NCI-H446 treated with DMSO at 0.1 percent for 48 hours (cell line): ENCODE data around the gene BRD9.
"Not testable (repeated sequence)": the region's sequence is repeated elsewhere in the genome, so short reads cannot be mapped to it uniquely, and the experiment has no call there.

Experiments used
- DNase-seq: peaks from one replicate; lab custom pipeline; 2025; lab: John Stamatoyannopoulos, UW

BRD9 gene

GRCh38 chr5:843926-844325, 48.7 kb downstream of the BRD9 start:
- not testable (repeated sequence) for DNase-seq

- not testable (repeated sequence) for DNase-seq
Measured at GRCh38 chr5:843371-843770, 49.2 kb downstream of the BRD9 start.

- DNase-seq: not testable (repeated sequence)
Measured at GRCh38 chr5:842402-843221, 50.0 kb downstream of the BRD9 start.

DNA sequence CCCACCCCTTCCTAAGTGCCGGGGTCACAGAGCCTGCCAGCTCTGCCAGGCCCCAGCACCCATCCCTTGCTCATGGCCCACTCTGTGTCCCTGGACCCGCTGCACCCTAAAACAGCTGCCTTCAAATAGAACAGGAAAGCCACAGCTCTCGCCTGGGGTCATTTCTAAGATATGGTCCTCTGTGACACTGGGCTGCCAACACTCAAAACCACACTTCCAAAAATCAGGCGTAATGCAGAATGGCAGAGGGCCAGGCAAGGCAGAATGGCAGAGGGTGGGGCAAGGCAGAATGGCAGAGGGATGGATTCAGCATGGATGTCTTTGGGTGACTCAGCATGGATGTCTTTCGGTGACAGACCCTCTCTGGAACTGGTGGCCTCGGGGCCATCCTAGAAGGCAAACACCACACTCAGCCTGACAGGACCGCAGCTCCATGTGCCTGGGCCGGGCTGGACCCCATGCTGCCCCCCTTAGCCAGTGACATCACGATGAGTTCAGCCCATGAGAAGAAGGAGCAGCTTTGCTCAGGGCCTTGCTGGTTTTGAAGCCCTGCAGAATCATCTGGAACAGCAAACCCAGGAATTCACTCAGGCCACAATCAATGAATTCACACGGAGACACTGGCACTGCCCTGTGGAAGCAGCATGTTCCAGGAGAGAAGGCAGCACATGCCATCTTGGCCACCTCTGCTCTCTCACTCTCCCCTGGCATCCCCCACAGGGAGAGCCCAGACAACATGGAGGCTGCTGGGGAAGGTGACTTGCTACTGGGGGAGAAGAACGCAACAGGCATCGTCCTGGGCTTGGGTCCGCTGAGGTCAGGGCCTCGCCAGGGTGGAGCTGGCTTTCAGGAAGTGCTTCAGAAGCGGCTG, 50.8 kb downstream of the BRD9 start:
- DNase-seq: not testable (repeated sequence)

GRCh38 chr5:840974-841435, 51.6 kb downstream of the BRD9 start:
- not testable (repeated sequence) for DNase-seq

DNA sequence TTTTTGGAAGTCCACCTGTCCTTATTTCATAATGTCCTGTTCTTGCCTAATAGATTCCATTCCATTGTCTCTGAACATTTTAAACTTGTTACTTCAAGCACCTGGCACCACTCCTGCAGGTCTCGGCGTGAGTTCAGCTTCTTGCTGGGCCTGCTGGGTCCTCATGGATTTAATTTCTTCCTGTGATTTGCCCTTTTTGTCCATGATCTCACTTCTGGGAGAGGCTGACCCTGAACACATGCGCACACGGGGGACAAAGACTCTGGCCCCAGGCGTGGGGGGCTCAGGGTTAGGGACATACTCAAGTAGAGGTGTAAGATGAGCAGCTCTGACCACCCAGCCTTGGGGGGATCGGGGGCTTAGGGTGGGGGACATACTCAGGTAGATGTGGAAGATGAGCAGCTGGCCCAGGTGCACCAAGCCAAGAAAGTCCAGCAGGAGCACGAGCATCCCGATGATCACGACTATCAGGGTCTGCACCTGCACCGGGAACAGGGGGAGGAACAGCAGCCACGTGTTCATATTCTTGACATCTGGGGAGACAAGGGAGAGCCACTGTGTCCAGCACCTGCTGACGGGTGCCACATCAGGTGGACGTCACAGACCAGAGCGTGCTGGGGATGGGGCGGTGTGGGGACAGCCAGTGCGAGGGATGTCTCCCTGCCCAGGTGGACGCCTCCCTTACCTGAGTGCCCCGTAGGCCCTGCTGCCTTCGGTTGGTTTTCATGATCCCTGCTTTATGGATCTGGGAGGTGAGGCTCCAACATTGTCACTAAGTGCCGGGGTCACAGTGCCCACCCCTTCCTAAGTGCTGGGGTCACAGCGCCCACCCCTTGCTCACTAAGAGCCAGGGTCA, 52.3 kb downstream of the BRD9 start:
- not testable (repeated sequence) for DNase-seq

DNA sequence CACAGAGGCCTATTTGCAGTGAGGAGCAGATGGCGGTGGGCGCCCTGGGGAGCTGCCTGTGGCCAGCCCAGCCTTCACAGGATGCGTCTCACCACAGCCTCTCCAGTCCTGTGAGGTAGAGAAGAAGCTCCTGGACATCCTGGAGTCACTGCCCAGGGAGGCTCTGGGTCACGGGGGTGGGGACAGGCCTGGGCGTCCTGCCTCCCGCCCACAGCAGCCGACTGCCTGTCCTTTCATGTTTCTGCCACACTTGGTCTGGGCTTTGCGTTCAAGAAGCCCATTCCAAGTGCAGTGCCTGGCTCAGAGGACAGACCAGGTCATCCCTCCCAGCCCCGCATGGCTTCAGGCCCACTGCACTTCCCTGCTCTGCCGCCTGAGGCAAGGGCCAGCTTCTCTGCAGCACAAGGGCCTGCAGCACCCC, 54.2 kb downstream of the BRD9 start:
- not testable (repeated sequence) for DNase-seq

DNA sequence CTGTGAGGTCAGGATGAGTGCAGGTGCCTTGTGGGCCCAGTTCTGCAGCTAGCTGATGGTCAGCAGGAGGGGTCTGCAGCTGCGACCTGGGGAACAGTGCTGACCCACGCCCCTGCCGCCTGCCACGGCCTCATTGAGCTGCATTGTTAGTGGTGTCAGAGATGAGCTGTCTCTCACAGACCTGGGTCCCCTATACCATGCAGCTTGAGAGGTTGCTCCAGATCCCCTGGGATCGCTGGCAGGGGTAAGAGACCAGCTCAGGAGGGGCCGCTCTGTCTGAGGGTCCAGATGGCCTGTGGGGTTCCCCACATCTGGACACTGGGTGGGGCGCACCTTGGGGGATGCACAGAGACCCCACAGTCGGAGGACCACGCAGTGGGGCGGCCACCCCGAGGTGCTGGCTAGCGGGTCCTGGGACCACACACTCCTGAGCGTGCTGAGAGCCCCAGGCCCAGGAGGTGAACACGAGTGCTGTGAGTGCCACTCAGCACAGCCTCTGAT, 54.9 kb downstream of the BRD9 start:
- DNase-seq: not testable (repeated sequence)

- not testable (repeated sequence) for DNase-seq
Measured at GRCh38 chr5:835933-836612, 56.5 kb downstream of the BRD9 start.

GRCh38 chr5:834013-834412, 58.6 kb downstream of the BRD9 start:
- DNase-seq: not testable (repeated sequence)

GRCh38 chr5:828194-828593, 64.4 kb downstream of the BRD9 start:
- not testable (repeated sequence) for DNase-seq

DNA sequence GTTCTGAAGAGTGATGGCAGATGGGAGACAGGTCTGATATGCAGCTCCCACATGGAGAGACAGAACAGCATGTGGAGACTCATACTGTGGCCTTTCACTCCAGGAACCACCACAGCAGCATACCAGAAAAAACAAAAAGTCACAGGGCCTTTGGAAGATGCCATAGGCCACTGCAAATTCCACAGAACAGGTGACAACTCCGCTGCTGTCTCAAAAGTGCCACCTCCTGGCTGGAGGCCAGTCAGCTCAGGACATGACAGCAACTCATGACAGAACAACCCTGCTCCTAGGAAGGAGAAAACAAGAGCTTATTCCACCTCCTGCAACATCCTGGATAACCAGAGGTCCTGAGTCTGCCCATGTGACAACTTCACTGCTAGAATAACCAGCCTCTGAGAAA, 67.1 kb downstream of the BRD9 start:
- DNase-seq: not testable (repeated sequence)

DNA sequence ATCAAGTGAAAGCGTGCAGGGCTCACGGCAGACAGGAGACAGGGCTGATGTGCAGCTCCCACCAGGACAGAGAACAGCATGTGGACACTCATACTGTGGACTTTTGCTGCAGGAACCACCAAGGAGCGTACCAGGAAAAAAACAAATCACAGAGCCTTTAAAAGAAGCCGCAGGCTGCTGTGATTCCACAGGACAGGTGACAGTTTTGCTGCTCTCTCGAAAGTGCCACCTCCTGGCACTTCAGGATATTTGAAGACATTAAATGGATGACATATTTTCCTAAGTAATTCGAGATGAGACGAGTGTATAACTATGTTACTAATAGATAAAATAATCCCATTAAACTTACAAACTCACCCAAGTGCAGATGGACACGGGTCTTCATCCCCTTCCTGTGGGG, 71.1 kb downstream of the BRD9 start:
- no peak for DNase-seq

DNA sequence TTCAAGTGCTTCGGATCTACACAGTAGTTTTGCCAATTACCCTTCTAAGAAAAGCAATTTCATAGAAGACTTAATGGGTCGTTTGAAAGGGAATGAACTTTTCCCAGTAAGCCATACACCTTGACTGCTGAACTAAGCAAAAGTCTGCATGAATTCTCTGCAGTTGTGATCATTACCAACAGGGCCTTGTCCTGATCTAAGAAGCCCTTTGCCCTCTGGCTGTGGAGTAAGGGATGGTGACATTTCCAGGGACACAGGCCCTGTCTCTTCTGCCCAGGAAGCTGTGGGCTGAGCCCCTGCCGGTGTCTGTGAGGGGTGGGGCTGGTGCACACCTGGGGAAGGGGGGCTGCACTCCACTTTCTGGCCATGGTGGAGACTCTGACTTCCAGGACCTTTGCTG, 72.4 kb downstream of the BRD9 start:
- no peak for DNase-seq

GRCh38 chr5:819078-819477, 73.5 kb downstream of the BRD9 start:
- no peak for DNase-seq

GRCh38 chr5:816176-816575, 76.4 kb downstream of the BRD9 start:
- no peak for DNase-seq

DNA sequence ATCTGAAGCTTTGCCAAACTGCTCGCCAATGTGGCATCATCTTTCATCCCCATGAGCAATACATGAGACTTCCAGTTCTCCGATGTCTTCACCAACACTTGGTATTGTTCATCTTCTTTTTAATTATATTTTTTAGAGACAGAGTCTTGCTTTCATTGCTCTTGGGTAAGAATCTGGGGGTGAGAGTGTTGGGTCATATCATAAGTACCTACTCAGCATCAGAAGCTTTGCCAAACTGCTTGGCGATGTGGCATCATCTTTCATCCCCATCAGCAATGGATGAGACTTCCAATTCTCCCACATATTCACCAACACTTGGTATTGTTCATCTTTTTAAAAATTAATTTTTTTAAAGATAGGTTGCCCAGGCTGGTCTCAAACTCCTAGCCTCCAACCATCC, 77.2 kb downstream of the BRD9 start:
- no peak for DNase-seq
